NCI-H524 treated with DMSO at 0.1 percent for 48 hours (cell line): ENCODE measurements around the gene DDX11.
"Not testable (repeated sequence)": the region's sequence is repeated elsewhere in the genome, so short reads cannot be mapped to it uniquely, and the experiment has no call there.

Experiments used
- DNase-seq: peaks from one replicate; lab custom pipeline; 2025; lab: John Stamatoyannopoulos, UW

DDX11 gene

DNA sequence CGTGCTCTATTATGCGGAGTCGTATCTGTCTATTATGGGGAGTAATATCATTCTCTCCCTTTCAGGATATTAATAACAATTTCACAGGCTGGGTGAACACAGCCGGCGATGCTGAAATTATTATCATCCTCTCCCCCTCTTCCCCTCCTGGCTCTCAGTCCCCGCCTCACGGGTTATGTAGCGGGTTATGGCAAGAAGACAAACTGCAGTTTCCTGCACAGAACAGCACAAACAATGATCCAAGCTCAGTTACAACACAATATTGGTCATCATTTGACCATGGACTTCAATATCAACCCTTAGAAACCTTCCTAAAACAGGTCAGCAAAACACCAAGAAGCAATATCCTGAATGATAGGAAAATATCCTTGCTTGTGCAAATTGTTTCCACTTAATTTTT is 50.5 kb downstream of the DDX11 start:
- not testable (repeated sequence) for DNase-seq

DNA sequence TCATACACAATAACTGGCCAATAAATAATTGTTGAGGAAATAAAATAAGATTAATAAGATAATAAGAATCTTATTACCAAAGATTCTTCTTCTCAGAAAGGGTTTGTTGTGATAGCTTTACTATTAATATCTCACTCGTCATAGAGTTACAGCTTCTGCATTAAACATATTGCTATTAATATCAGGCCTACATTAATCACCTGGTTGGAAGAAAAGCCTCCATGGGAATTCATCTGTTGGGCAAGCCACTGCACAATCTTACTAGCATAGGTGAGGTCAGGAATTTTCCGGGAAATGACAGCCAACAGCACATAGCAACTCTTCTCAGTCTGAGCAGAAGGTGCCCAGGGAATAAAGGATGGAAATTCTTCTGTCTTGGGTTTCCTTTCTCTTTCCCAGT is 51.5 kb downstream of the DDX11 start:
- not testable (repeated sequence) for DNase-seq

GRCh38 chr12:31127209-31127848 is 53.7 kb downstream of the DDX11 start:
- DNase-seq = not testable (repeated sequence)

DNA sequence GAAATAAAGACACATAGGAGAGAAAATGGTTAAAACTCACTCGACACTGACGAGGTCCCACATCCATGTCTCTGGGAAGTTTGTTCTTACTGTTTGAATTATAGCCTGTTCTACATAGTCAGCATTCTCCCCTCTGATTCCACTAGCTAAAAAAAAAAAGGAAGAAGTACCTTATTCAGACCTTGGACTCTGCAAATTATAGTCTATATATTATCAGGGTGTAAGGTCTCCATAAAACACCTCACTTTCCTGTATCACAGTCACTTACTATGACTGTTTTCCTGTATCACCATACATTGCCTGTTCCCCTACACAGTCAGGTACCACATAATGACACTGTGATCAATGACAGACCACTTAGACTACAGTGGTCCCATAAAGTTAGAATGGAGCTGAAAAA is 62.9 kb downstream of the DDX11 start:
- DNase-seq = not testable (repeated sequence)

GRCh38 chr12:31144768-31145167 is 71.1 kb downstream of the DDX11 start:
- DNase-seq = not testable (repeated sequence)

DNA sequence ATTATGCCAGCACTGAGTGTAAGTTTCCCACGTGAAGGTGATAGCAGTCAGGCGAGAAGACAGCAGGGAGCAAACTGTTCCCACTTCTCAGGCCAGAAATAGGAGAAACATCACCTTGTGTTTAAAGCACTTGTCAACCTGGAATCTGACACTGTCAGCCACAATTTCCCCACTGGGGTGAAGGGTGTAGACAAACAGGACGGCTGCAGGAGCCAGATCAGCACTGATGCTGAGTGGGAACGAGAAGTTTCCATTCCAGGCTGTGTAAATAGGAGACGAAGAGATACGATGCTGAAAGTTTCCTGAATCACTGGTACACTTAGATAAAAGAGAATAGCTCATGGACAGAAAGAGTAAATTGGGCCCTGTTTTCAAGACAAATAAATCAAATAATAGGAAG is 71.6 kb downstream of the DDX11 start:
- not testable (repeated sequence) for DNase-seq

GRCh38 chr12:31147415-31147814 is 73.8 kb downstream of the DDX11 start:
- not testable (repeated sequence) for DNase-seq

GRCh38 chr12:31150766-31151165 is 77.1 kb downstream of the DDX11 start:
- not testable (repeated sequence) for DNase-seq
